Sigmoid colon (tissue), 4 donors: Measurements from ENCODE around the gene MARCHF11.

Experiments used
- CTCF ChIP-seq, 4 experiments: fragments of 450-650 bp in 3 of 4; fragments of 200-600 bp in 1 of 4; IDR thresholded peaks; one replicate each; pipeline ENCODE4 v1.5.1; 2016 to 2019; ENCODE audit warnings: antibody characterized with exemption in 4 of 4, mild to moderate bottlenecking in 3 of 4, moderate library complexity in 2 of 4
- POLR2A ChIP-seq, 2 donors: fragments of 450-650 bp; IDR thresholded peaks; one replicate each; pipeline ENCODE4 v1.6.1; 2016; ENCODE audit warnings: antibody characterized with exemption in 2 of 2, mild to moderate bottlenecking in 2 of 2, moderate library complexity in 2 of 2
- POLR2AphosphoS5 ChIP-seq, 4 donors: sonication (generic); formaldehyde crosslinking; IDR thresholded peaks; one replicate each; pipeline ENCODE4 v1.6.1; 2017; ENCODE audit warnings: antibody characterized with exemption in 4 of 4

DNA sequence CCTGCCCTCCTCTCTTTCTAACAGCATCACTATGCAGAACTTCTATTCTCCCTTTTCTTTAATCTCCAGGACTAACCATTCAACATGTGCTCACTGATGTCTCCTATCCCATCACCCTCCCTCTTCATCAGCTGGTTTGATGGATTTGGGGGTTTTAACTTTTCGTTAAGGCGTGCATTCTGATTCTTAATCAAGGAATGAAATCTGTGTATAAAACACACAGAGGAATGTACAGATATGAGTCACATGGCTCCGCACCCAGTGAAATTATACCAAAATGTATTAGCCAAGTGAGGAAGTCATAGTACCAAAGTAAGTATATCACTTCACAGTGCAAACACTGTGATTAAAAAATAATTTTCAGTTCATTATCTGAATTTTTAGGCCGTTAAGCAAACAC, 35.2 kb downstream of the MARCHF11 start:
- TF ChIP-seq CTCF (IDR thresholded peaks at IDR 0.05) (no peak), POLR2AphosphoS5 (IDR thresholded peaks at IDR 0.05) (no peak), POLR2A (IDR thresholded peaks at IDR 0.05) (no peak)
